Heart right ventricle (tissue), 16 donors: ENCODE data around the gene SPTBN2. TPM values are rescaled to one million over a fixed set of nuclear protein-coding genes. Genes with fewer than 3 reads are reported as not detected.

Source experiments
- ATAC-seq, 8 donors: fragments of 200-7000 bp; cut with Tn5 transposase; one replicate each; pipeline ENCODE4 v1.9.1; 2020; ENCODE audit warnings: mild to moderate bottlenecking in 8 of 8, moderate library complexity in 8 of 8, moderate number of reproducible peaks in 1 of 8
- DNase-seq, 2 donors: peaks; one replicate each; pipeline ENCODE4 v3.0.0-alpha.2; 2020
- H3K27ac ChIP-seq, 10 donors: fragments of 200-600 bp; sonication (generic) in 2 of 10; one replicate each; pipeline versions ENCODE4 v1.5.0 to v1.8.0; 2020 to 2022; ENCODE audit warnings: mild to moderate bottlenecking in 3 of 10
- H3K27me3 ChIP-seq, 7 donors: fragments of 200-600 bp; one replicate each; pipeline ENCODE4 v1.8.0; 2021 to 2022; ENCODE audit warnings: mild to moderate bottlenecking in 2 of 7
- H3K36me3 ChIP-seq, 9 donors: fragments of 200-600 bp; sonication (generic) in 1 of 9; one replicate each; pipeline versions ENCODE4 v1.5.0 to v1.8.0; 2020 to 2022; ENCODE audit warnings: mild to moderate bottlenecking in 2 of 9
- H3K4me1 ChIP-seq, 9 donors: fragments of 200-600 bp; sonication (generic) in 1 of 9; one replicate each; pipeline versions ENCODE4 v1.5.0 to v1.8.0; 2020 to 2022; ENCODE audit warnings: mild to moderate bottlenecking in 4 of 9
- H3K4me3 ChIP-seq, 10 donors: fragments of 200-600 bp; sonication (generic) in 2 of 10; one replicate each; pipeline versions ENCODE4 v1.5.0 to v1.8.0; 2020 to 2022; ENCODE audit warnings: mild to moderate bottlenecking in 7 of 10, moderate library complexity in 2 of 10
- H3K9me3 ChIP-seq, 11 donors: fragments of 200-600 bp in 10 of 11; sonication (generic) in 2 of 11; one replicate each; pipeline versions ENCODE4 v1.5.0 to v1.8.0; 2013 to 2022; ENCODE audit warnings: mild to moderate bottlenecking in 2 of 11, control low read depth in 1 of 11, moderate library complexity in 1 of 11
- CTCF ChIP-seq, 9 donors: fragments of 200-600 bp; sonication (generic) in 2 of 9; IDR thresholded peaks; one replicate each; pipeline versions ENCODE4 v1.5.0 to v1.8.0; 2021 to 2022; ENCODE audit warnings: antibody characterized with exemption in 9 of 9, mild to moderate bottlenecking in 5 of 9, moderate library complexity in 1 of 9
- WGBS, 2 donors: extraction: QIAGEN DNeasy Blood & Tissue Kit; methylation state at CpG; one replicate each; pipeline ENCODE4 v1.1.7; 2013; ENCODE audit warnings: inconsistent platforms in 1 of 2; 5-methylcytosine and 5-hydroxymethylcytosine counted together
- intact Hi-C, 10 donors: fragments of 100-400 bp; cut with DNase I; formaldehyde crosslinking; loops; one replicate each; pipeline versions ENCODE4 v1.11.1 to v1.14.2; 2022
- polyA plus RNA-seq, 2 donors: library from polyadenylated mRNA; stranded (reverse); fragments of 200-250 nt; gene quantifications; one replicate each; pipeline ENCODE4 v1.2.3, GENCODE V29; 2013
- total RNA-seq, 10 donors: library from RNA; stranded (reverse); fragmentation: NEBNext Ultra II Directional in 3 of 10; extraction: Animal tissue kit (Norgen Biotek cat#: 25700) in 3 of 10; gene quantifications; one replicate each; pipeline versions ENCODE4 v1.2.1 to v1.2.4, GENCODE V29; 2021 to 2023
- donor health status: Arrhythmogenic right ventricular cardiomyopathy.
- donor health status: ischemic (EF 13 %, LVEDD 7.1; RV severe dilation, severe dysfunction).
- donor health status: healthy with polysubstance abuse.
- donor health status: DM: no; HTN: yes; CAD: no.
- donor health status: DM: no; HTN: no; CAD: no.
- donor health status: ischemic (EF 25% LVEDD 6.9; RV normal size, moderate dysfunction).
- donor health status: ischemic (EF 25% LVEDD 5.7; RV mildly dilated, moderate dysfunction).
- donor health status: healthy.
- donor health status: DM: yes; HTN: yes; CAD: no.
- donor health status: Ischemic cardiomyopathy.
- donor health status: ischemic (EF 35%, LVEDD 5.7; RV mildly dilated, moderate dysfunction).
- donor health status: nonischemic (EF 11% LVEDD 7.7; RV severe dilation, severe dysfunction).
- donor health status: DM: yes; HTN: yes; CAD: no.
- donor health status: PGD.
- donor health status: ischemic (EF 29% LVEDD 5.4; RV normal size, mild dysfunction).
- donor health status: nonischemic (EF 23%, LVEDD 6.1; RV moderate dilation, normal function).

Gene SPTBN2
- total and polyA plus RNA-seq, 12 donors: 0.23 to 2.3 (median 1.0) TPM

DNA sequence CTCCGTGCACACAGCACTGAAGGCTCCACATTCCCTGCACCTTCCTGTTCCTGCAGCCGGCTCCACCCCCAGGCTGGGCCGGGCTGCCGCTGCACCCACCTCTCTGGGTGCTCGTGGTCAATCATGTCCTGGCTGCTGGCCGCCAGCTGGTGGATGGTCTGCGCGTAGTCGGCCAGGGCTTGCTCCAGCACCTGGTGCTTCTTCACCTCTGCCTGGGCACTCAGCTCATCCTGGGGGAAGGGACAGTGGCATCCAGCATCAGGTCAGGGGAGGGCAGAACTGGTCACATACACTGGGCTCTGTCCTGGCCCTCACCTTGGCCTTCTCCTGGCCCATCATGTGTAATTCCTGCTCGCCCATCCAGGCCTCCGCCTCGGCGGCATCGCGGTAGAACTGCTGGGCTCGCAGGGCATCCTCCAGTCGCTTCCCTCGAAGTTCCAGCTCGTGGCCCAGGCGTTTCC is 36.1 kb downstream of the SPTBN2 start:
- Histone ChIP-seq H3K4me1 (peaks cover 0 to 8% (median 5%) of the 10 kb centered on the region in 9 donors), H3K27me3 (no peaks in the 10 kb centered on the region), H3K27ac (no peak overlapping the region), H3K4me3 (no peak overlapping the region), H3K36me3 (no peaks in the 10 kb centered on the region), H3K9me3 (no peaks in the 10 kb centered on the region)
- no peak for ATAC-seq
- intact Hi-C loops: loop anchor here in 2 of 10 donors (2.0 to 5.0 kb wide), 3 partner anchors 140 to 379 kb away; no protein-coding TSS in a partner anchor
- 90 to 92% methylated on average over 20 of the region's 20 CpGs for WGBS, 2 donors
- no peak for TF ChIP-seq CTCF (IDR thresholded peaks at IDR 0.05)
- DNase-seq: no peak

DNA sequence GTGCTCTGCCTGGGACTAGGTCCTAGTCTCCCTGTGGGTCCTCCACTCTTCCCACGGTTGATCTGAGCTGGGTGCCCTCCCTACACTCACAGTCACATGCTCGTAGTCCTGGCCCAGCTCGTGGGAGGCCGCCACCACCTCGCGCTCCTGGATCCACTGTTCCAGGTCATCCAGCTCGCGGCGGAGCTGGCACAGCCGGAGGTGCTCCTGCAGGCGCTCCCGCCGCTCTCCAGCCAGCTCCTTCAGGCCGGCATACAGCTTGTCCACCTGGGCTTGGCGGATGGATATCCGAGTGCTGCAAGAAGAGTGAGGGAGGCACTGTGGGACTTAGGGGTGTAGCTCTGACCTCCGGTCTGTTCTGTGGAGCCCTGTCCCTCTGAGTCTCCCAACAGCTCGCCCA is 36.6 kb downstream of the SPTBN2 start:
- no peaks in the 10 kb centered on the region for H3K27me3 ChIP-seq
- DNase-seq (no peak), ATAC-seq (no peak)
- H3K36me3 ChIP-seq: no peaks in the 10 kb centered on the region
- TF ChIP-seq CTCF (IDR thresholded peaks at IDR 0.05): no peak
- no peak overlapping the region for H3K4me3 ChIP-seq
- H3K9me3 ChIP-seq: no peaks in the 10 kb centered on the region
- intact Hi-C loops: loop anchor here in 2 of 10 donors (2.0 to 5.0 kb wide), 3 partner anchors 140 to 380 kb away; no protein-coding TSS in a partner anchor
- WGBS, 2 donors: 93 to 95% methylated on average over 18 of the region's 18 CpGs
- peaks cover 0 to 8% (median 5%) of the 10 kb centered on the region in 9 donors for H3K4me1 ChIP-seq
- no peak overlapping the region for H3K27ac ChIP-seq

DNA sequence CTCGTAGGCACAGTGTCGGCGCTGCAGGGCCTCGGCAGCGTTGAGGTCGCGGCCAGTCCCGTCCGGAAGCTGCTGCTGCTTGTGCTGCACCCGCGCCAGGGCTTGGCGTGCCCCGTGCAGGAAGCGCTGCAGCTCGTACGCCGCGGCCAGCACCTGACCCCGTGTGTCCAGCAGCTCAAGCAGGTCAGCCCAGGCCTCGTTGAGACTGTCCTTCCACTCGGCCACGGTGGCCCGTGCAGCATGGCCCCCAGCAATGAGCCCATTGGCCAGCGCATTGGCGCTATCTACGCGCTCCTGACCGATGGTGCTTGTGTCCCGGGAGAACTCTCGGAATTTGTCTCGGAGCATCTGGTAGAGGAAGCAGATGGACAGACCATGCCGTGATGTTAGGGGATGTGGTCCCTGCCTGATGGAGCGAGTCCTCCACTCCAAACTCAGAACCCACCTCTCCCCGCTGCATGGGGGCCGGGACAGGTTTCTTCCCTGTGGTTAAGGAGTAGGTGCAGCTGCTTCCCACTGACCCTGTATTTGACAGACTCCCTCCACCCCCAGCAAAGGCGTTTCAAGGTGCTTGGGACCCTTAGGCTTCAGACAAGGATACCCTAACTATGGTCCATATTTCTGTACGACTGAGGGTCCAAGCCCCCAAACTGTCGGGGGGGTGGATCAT is 37.6 kb downstream of the SPTBN2 start:
- Histone ChIP-seq H3K4me1 (peaks cover 0 to 8% (median 5%) of the 10 kb centered on the region in 9 donors), H3K36me3 (no peaks in the 10 kb centered on the region), H3K9me3 (no peaks in the 10 kb centered on the region), H3K27me3 (no peaks in the 10 kb centered on the region), H3K27ac (no peak overlapping the region), H3K4me3 (no peak overlapping the region)
- intact Hi-C loops: loop anchor here in 2 of 10 donors (5.0 kb wide), 2 partner anchors 191 to 381 kb away; no protein-coding TSS in a partner anchor
- no peak for TF ChIP-seq CTCF (IDR thresholded peaks at IDR 0.05)
- DNase-seq (no peak), ATAC-seq (no peak)
- 91 to 93% methylated on average over 38 of the region's 38 CpGs for WGBS, 2 donors

GRCh38 chr11:66689661-66690590 is 39.1 kb downstream of the SPTBN2 start:
- DNase-seq: no peak
- Histone ChIP-seq H3K4me1 (peaks cover 0 to 7% (median 5%) of the 10 kb centered on the region in 9 donors), H3K36me3 (no peaks in the 10 kb centered on the region), H3K27ac (no peak overlapping the region), H3K4me3 (no peak overlapping the region), H3K27me3 (no peaks in the 10 kb centered on the region), H3K9me3 (no peaks in the 10 kb centered on the region)
- ATAC-seq: no peak
- TF ChIP-seq CTCF (IDR thresholded peaks at IDR 0.05): no peak
- 92 to 95% methylated on average over 32 of the region's 32 CpGs for WGBS, 2 donors
- intact Hi-C loops: loop anchor here in 5 of 10 donors (5.0 to 10.0 kb wide), 5 partner anchors 118 to 382 kb away; no protein-coding TSS in a partner anchor
